H1 (cell line): ENCODE data around the gene TJP3. TPM values are rescaled to one million over a fixed set of nuclear protein-coding genes. Genes with fewer than 3 reads are reported as not detected.

ENCODE experiments used
- BCL11A ChIP-seq, 2 experiments: IDR thresholded peaks; one replicate each; pipeline ENCODE4 v1.6.1; 2011; ENCODE audit warnings: low read depth in 2 of 2, low read length in 2 of 2, mild to moderate bottlenecking in 2 of 2
- CHD7 ChIP-seq: fragments of 300-600 bp; sonication (generic); IDR thresholded peaks from 2 replicates; pipeline ENCODE4 v1.7.1; 2012; ENCODE audit warnings: low read length, moderate library complexity, mild to moderate bottlenecking, inconsistent platforms; ENCODE audit not compliant: insufficient replicate concordance
- EZH2 ChIP-seq: fragments of 200-600 bp; sonication (generic); IDR thresholded peaks from 2 replicates; pipeline ENCODE4 v1.7.1; 2012; ENCODE audit warnings: low read depth, mild to moderate bottlenecking, moderate library complexity, low read length, inconsistent platforms; ENCODE audit not compliant: severe bottlenecking
- KDM4A ChIP-seq: IDR thresholded peaks from one replicate; pipeline ENCODE4 v1.7.1; 2012; ENCODE audit warnings: low read depth, mild to moderate bottlenecking, moderate library complexity, low read length, inconsistent platforms; ENCODE audit not compliant: severe bottlenecking
- NANOG ChIP-seq: IDR thresholded peaks from 2 replicates; pipeline ENCODE4 v1.6.1; 2011; ENCODE audit warnings: low read length, low read depth, mild to moderate bottlenecking, inconsistent platforms; ENCODE audit not compliant: insufficient read depth, poor library complexity, severe bottlenecking
- PHF8 ChIP-seq: fragments of 200-600 bp; sonication (generic); conservative IDR thresholded peaks from 2 replicates; pipeline ENCODE4 v1.7.1; 2012; ENCODE audit warnings: low read depth, mild to moderate bottlenecking, inconsistent platforms, low read length, moderate library complexity
- RFX5 ChIP-seq: IDR thresholded peaks from 2 replicates; pipeline ENCODE4 v1.6.1; 2011; ENCODE audit warnings: low read depth, low read length, improper control_type of control experiment, borderline replicate concordance
- USF2 ChIP-seq: IDR thresholded peaks from 2 replicates; pipeline ENCODE4 v1.6.1; 2011; ENCODE audit warnings: low read length, improper control_type of control experiment
- ZNF274 ChIP-seq: IDR thresholded peaks from 2 replicates; pipeline ENCODE4 v1.7.0; 2012; ENCODE audit warnings: low read length, borderline replicate concordance; ENCODE audit errors: extremely low read depth
- polyA plus RNA-seq, 7 experiments: library from polyadenylated mRNA; depleted of rRNA in 3 of 7; stranded (reverse) in 5 of 7; unstranded in 2 of 7; fragments of >200 nt in 5 of 7; fragments of 200-250 nt in 2 of 7; gene quantifications; 1 replicate in 5 of 7; 2 replicates in 1 of 7; 4 replicates in 1 of 7; pipeline versions ENCODE4 v1.2.1 to v1.2.3, GENCODE V29; 2011 to 2013; ENCODE audit warnings: missing spikeins in 2 of 7, mixed read lengths in 2 of 7
- total RNA-seq: library from RNA; stranded (reverse); fragmentation: NEBNext Ultra II Directional; extraction: Animal tissue kit (Norgen Biotek cat#: 25700); gene quantifications from 2 replicates; pipeline ENCODE4 v1.2.1, GENCODE V29; 2021

TJP3 gene
- total and polyA plus RNA-seq, 2 of the 8 experiments (the other 6 are each of a cell fraction or from before 2014, with no cell fraction given): 17.1 to 26.1 TPM

GRCh38 chr19:3663838-3664237, 44.3 kb upstream of the TJP3 start (continued):
- TF ChIP-seq CHD7 (no peak), BCL11A (IDR thresholded peaks at IDR 0.05; ENCODE audit: low read depth in 2 of 2, low read length in 2 of 2) (no peak), PHF8 (no peak), EZH2 (no peak), RFX5 (no peak), USF2 (no peak), ZNF274 (no peak), NANOG (no peak), KDM4A (no peak)
